ENCODE measurements around the gene KRTAP4-2. TPM values are rescaled to one million over a fixed set of nuclear protein-coding genes. Genes with fewer than 3 reads are reported as not detected.
"Not testable (repeated sequence)": the region's sequence is repeated elsewhere in the genome, so short reads cannot be mapped to it uniquely, and the experiment has no call there.

Gene KRTAP4-2
- total RNA-seq, 1 experiment from 2014 or later = not detected

DNA sequence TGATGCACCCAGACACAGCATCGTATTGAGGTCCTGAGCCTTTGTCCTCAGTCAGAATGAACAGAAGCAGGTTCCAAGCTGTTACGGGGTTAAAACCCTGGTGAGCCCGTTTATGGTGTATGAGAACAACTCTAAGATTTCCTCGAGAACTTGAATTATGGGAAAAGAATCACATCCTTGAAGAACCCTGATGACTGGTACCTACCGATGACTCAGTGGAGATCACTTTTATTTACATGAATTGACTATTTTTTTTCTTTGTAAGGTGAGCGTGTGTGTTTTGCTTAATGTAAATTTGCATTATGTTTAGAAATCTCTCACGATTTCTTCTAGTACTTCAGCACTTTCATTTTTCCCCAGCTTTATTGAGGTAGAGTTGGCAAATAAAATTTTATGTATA, 14.2 kb downstream of the KRTAP4-2 start:
- peak; percentile 50 for DNase-seq (ENCODE audit: low read depth)

- no peak for DNase-seq (ENCODE audit: low read depth)
These were observed 17.4 kb downstream of the KRTAP4-2 start, which contains the start of gene KRTAP4-4 for GRCh38 chr17:41160648-41161047. Gene KRTAP4-4 (minus strand): TSS chr17:41160748. CDS start chr17:41160691, 57 bp downstream.

GRCh38 chr17:41160190-41160589, 17.8 kb downstream of the KRTAP4-2 start:
- DNase-seq (ENCODE audit: low read depth) = not testable (repeated sequence)

GRCh38 chr17:41153856-41154255, 24.2 kb downstream of the KRTAP4-2 start:
- no peak for DNase-seq (ENCODE audit: low read depth)

DNA sequence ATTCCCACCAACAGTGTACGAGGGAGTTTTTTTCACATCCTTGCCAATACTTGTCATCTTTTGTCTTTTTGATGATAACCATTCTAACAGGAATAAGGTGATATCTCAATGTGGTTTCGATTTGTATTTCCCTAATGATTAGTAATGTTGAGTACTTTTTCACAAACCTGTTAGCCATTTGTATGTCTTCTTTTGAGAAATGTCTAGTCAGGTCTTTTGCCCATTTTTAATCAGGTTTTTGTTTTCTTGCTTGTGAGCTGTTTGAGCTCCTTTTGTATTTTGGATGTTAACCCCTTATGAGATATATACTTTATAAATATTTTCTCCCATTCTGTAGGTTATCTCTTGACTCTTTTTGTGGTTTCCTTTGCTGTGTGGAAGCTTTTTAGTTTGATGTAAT, 26.5 kb downstream of the KRTAP4-2 start:
- DNase-seq (ENCODE audit: low read depth) = no peak

GRCh38 chr17:41150026-41150425, 28.0 kb downstream of the KRTAP4-2 start:
- DNase-seq (ENCODE audit: low read depth) = no peak

DNA sequence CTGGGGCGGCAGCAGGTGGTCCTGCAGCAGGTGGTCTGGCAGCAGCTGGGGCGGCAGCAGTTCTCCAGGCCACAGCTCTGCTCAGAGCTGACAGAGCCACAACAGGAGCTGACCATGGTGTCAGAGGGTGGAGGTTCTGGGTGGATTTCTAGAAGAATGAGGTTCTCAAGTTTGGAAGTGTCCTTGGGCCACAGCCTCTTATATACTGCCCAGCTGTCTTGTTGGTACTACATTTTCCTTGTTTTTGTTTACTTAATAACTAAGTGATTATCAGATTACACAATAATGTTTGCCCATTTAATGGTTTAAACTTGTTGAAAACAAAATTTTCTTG, 28.4 kb downstream of the KRTAP4-2 start, which contains the start of gene KRTAP4-5:
KRTAP4-5 (minus strand) TSS at position 174 of the 334 bp plus-strand sequence; CDS start at position 116, 58 bp downstream.
- DNase-seq (ENCODE audit: low read depth) = no peak

- not testable (repeated sequence) for DNase-seq (ENCODE audit: low read depth)
These were observed 28.9 kb downstream of the KRTAP4-2 start for GRCh38 chr17:41148971-41149651.

- no peak for DNase-seq (ENCODE audit: low read depth)
These were observed 30.4 kb downstream of the KRTAP4-2 start for GRCh38 chr17:41147531-41148204.

- DNase-seq (ENCODE audit: low read depth) = no peak
These were observed 32.8 kb downstream of the KRTAP4-2 start for GRCh38 chr17:41145261-41145660.

DNA sequence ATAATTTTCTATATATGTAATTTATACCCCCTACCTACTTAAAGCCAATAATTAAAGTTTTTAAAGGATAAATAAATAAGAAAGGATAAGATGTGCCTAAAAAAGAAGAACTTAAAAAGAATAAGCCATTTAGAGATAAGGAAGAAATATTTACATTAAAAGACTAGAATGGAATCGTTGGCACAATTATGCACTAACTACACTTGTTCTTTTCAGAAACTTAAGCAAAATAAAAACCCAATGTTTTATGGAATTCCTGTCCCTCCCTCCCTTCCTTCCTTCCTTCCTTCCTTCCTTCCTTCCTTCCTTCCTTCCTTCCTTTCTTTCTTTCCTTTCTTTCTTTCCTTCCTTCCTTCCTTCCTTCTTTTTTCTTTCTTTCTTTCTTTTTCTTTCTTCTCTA, 33.2 kb downstream of the KRTAP4-2 start:
- no peak for DNase-seq (ENCODE audit: low read depth)

DNA sequence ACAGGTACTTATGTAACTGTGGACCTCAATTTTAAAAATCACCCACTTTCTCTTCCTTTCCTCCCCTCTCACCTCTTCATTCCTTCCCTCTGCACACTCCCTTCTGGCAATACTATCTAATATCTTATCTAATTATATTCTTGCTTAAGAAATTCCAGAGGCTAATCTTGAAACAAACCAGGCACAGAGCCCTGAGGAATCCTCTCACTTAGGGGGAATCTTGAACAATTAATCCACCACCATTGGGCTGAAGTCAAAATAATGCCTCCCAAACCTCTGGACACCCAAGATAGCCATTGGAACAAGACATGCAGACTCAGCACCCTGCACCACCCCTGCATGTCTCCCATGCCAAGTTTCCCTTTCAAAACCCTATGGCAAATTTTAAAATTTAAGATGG, 36.7 kb downstream of the KRTAP4-2 start:
- no peak for DNase-seq (ENCODE audit: low read depth)

DNA sequence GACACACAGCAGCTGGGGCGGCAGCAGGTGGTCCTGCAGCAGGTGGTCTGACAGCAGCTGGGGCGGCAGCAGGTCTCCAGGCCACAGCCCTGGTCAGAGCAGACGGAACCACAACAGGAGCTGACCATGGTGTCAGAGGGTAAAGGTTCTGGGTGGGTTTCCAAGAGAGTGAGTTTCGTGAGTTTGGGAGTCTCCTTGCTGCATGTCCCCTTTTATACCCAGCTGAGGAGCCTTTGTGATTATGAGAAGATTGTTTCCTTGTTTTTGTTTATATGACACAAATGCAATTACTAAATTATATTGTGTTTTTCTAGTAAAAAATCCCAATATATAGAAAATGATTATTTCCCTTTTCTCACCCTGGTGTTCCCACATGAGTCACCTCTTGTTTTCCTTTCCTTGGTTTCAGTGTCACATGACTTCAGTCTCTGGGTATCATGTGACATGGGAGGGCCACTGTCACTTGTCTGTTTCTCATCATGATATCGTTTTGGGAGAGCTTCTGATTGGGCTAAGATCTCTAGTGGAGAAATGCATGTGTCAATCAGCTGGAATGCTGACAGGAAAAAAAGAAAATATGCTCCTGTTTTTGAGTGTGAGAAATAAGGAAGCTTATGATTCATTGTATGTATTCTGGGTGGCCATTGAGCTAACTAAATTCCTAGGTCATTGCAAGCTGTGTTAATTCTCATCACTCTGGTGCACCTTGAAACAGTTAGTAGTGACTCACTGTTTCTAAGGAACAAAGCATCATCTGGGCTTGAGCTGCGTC, 37.5 kb downstream of the KRTAP4-2 start, which contains the start of gene KRTAP4-6:
KRTAP4-6 (minus strand) TSS at position 185 of the 772 bp plus-strand sequence; CDS start at position 128, 57 bp downstream.
- peak; percentile 83 for DNase-seq (ENCODE audit: low read depth)

DNA sequence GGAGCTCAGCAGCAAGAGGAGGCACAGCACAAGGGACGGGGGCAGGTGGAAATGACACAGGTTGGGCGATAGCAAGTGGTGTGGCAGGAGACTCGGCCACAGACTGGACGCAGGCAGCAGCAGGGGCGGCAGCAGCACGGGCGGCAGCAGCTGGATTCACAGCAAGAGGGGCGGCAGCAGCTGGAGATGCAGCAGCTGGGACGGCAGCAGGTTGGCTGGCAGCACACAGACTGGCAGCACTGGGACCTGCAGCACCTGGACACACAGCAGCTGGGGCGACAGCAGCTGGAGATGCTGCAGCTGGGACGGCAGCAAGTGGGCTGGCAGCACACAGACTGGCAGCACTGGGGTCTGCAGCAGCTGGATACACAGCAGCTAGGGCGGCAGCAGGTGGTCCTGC, 38.2 kb downstream of the KRTAP4-2 start:
- not testable (repeated sequence) for DNase-seq (ENCODE audit: low read depth)

GRCh38 chr17:41133880-41134735, 43.9 kb downstream of the KRTAP4-2 start:
- no peak for DNase-seq (ENCODE audit: low read depth)

DNA sequence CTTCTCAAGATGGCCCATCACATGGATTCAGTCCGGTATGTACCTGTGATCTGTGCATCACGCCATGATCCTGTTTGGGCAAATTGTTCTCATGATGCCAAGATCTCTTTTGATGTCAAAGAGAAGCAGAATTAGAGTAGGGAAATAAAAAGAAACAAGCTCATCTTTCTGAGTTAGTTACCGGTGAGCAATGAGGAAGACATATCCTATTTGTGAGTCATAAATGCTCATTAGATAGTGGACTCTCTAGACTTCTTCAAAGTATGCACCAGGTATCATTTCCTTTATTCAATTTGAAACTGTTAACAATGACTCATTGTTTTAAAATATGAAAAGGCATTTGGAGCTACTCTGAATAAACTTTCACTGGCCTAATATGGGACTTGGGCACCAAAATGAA, 46.0 kb downstream of the KRTAP4-2 start:
- DNase-seq (ENCODE audit: low read depth) = peak; percentile 65

Other genes with a start within 250 kb of the KRTAP4-2 start
- not detected in 2 replicates for gene KRT23, start 240.6 kb downstream of the KRTAP4-2 start, total RNA-seq (2014; rRNA removed; shearing (Covaris generic))
- gene KRT39, start 211.3 kb downstream of the KRTAP4-2 start, total RNA-seq (2014; rRNA removed; shearing (Covaris generic)) = 0.20 TPM in 1 of 2 replicates, not detected in the other
- not detected in 2 replicates for gene KRT40, start 193.9 kb downstream of the KRTAP4-2 start, total RNA-seq (2014; rRNA removed; shearing (Covaris generic))
- gene KRTAP3-3, start 184.1 kb downstream of the KRTAP4-2 start, total RNA-seq (2014; rRNA removed; shearing (Covaris generic)) = 0.22 TPM in 1 of 2 replicates, not detected in the other
- not detected in 2 replicates for gene KRTAP3-2, start 178.3 kb downstream of the KRTAP4-2 start, total RNA-seq (2014; rRNA removed; shearing (Covaris generic))
- gene KRTAP3-1, start 169.1 kb downstream of the KRTAP4-2 start, total RNA-seq (2014; rRNA removed; shearing (Covaris generic)) = 0.64 and 0.71 TPM in 2 replicates
- 3.2 and 5.7 TPM in 2 replicates for gene KRTAP1-5, start 151.0 kb downstream of the KRTAP4-2 start, total RNA-seq (2014; rRNA removed; shearing (Covaris generic))
- not detected in 2 replicates for gene KRTAP1-4, start 148.0 kb downstream of the KRTAP4-2 start, total RNA-seq (2014; rRNA removed; shearing (Covaris generic))
- gene KRTAP1-3, start 143.3 kb downstream of the KRTAP4-2 start, total RNA-seq (2014; rRNA removed; shearing (Covaris generic)) = not detected in 2 replicates
- not detected in 2 replicates for gene KRTAP1-1, start 136.8 kb downstream of the KRTAP4-2 start, total RNA-seq (2014; rRNA removed; shearing (Covaris generic))
- not detected in 2 replicates for gene KRTAP2-1, start 130.9 kb downstream of the KRTAP4-2 start, total RNA-seq (2014; rRNA removed; shearing (Covaris generic))
- not detected in 2 replicates for gene KRTAP2-2, start 123.0 kb downstream of the KRTAP4-2 start, total RNA-seq (2014; rRNA removed; shearing (Covaris generic))
- 0.34 and 3.2 TPM in 2 replicates for gene KRTAP2-3, start 118.1 kb downstream of the KRTAP4-2 start, total RNA-seq (2014; rRNA removed; shearing (Covaris generic))
- gene KRTAP2-4, start 112.3 kb downstream of the KRTAP4-2 start, total RNA-seq (2014; rRNA removed; shearing (Covaris generic)) = not detected in 2 replicates
- not detected in 2 replicates for gene KRTAP4-7, start 94.1 kb downstream of the KRTAP4-2 start, total RNA-seq (2014; rRNA removed; shearing (Covaris generic))
- 0.10 TPM in 1 of 2 replicates, not detected in the other for gene KRTAP4-8, start 80.1 kb downstream of the KRTAP4-2 start, total RNA-seq (2014; rRNA removed; shearing (Covaris generic))
- gene KRTAP4-16, start 76.0 kb downstream of the KRTAP4-2 start, total RNA-seq (2014; rRNA removed; shearing (Covaris generic)) = not detected in 2 replicates
- not detected in 2 replicates for gene KRTAP4-9, start 72.8 kb downstream of the KRTAP4-2 start, total RNA-seq (2014; rRNA removed; shearing (Covaris generic))
- gene KRTAP4-11, start 59.8 kb downstream of the KRTAP4-2 start, total RNA-seq (2014; rRNA removed; shearing (Covaris generic)) = not detected in 2 replicates
- gene KRTAP4-12, start 54.0 kb downstream of the KRTAP4-2 start, total RNA-seq (2014; rRNA removed; shearing (Covaris generic)) = not detected in 2 replicates
- gene KRTAP4-6, start 37.7 kb downstream of the KRTAP4-2 start, total RNA-seq (2014; rRNA removed; shearing (Covaris generic)) = not detected in 2 replicates
- gene KRTAP4-5, start 28.4 kb downstream of the KRTAP4-2 start, total RNA-seq (2014; rRNA removed; shearing (Covaris generic)) = not detected in 2 replicates
- not detected in 2 replicates for gene KRTAP4-4, start 17.5 kb downstream of the KRTAP4-2 start, total RNA-seq (2014; rRNA removed; shearing (Covaris generic))
- not detected in 2 replicates for gene KRTAP4-3, start 10.0 kb downstream of the KRTAP4-2 start, total RNA-seq (2014; rRNA removed; shearing (Covaris generic))
- gene KRTAP4-1, start 6.7 kb upstream of the KRTAP4-2 start, total RNA-seq (2014; rRNA removed; shearing (Covaris generic)) = not detected in 2 replicates
- gene KRTAP9-1, start 11.7 kb upstream of the KRTAP4-2 start, total RNA-seq (2014; rRNA removed; shearing (Covaris generic)) = not detected in 2 replicates
- not detected in 2 replicates for gene KRTAP9-2, start 48.4 kb upstream of the KRTAP4-2 start, total RNA-seq (2014; rRNA removed; shearing (Covaris generic))
- not detected in 2 replicates for gene KRTAP9-3, start 54.2 kb upstream of the KRTAP4-2 start, total RNA-seq (2014; rRNA removed; shearing (Covaris generic))
- not detected in 2 replicates for gene KRTAP9-8, start 59.8 kb upstream of the KRTAP4-2 start, total RNA-seq (2014; rRNA removed; shearing (Covaris generic))
- not detected in 2 replicates for gene KRTAP9-4, start 71.5 kb upstream of the KRTAP4-2 start, total RNA-seq (2014; rRNA removed; shearing (Covaris generic))
- not detected in 2 replicates for gene KRTAP9-9, start 77.2 kb upstream of the KRTAP4-2 start, total RNA-seq (2014; rRNA removed; shearing (Covaris generic))
- gene KRTAP9-6, start 87.2 kb upstream of the KRTAP4-2 start, total RNA-seq (2014; rRNA removed; shearing (Covaris generic)) = not detected in 2 replicates
- not detected in 2 replicates for gene KRTAP9-7, start 97.5 kb upstream of the KRTAP4-2 start, total RNA-seq (2014; rRNA removed; shearing (Covaris generic))
- not detected in 2 replicates for gene KRTAP29-1, start 124.6 kb upstream of the KRTAP4-2 start, total RNA-seq (2014; rRNA removed; shearing (Covaris generic))
- gene KRTAP16-1, start 131.1 kb upstream of the KRTAP4-2 start, total RNA-seq (2014; rRNA removed; shearing (Covaris generic)) = not detected in 2 replicates
- not detected in 2 replicates for gene KRTAP17-1, start 137.5 kb upstream of the KRTAP4-2 start, total RNA-seq (2014; rRNA removed; shearing (Covaris generic))
- 0.17 TPM in 1 of 2 replicates, not detected in the other for gene KRT33A, start 172.6 kb upstream of the KRTAP4-2 start, total RNA-seq (2014; rRNA removed; shearing (Covaris generic))
- 1.3 TPM in 1 of 2 replicates, not detected in the other for gene KRT33B, start 191.6 kb upstream of the KRTAP4-2 start, total RNA-seq (2014; rRNA removed; shearing (Covaris generic))
- gene KRT34, start 204.1 kb upstream of the KRTAP4-2 start, total RNA-seq (2014; rRNA removed; shearing (Covaris generic)) = 6.7 and 7.6 TPM in 2 replicates
- gene KRT31, start 219.4 kb upstream of the KRTAP4-2 start, total RNA-seq (2014; rRNA removed; shearing (Covaris generic)) = not detected in 2 replicates
- gene KRT37, start 246.4 kb upstream of the KRTAP4-2 start, total RNA-seq (2014; rRNA removed; shearing (Covaris generic)) = not detected in 2 replicates